Measurements from ENCODE around the gene CALHM3.

DNA sequence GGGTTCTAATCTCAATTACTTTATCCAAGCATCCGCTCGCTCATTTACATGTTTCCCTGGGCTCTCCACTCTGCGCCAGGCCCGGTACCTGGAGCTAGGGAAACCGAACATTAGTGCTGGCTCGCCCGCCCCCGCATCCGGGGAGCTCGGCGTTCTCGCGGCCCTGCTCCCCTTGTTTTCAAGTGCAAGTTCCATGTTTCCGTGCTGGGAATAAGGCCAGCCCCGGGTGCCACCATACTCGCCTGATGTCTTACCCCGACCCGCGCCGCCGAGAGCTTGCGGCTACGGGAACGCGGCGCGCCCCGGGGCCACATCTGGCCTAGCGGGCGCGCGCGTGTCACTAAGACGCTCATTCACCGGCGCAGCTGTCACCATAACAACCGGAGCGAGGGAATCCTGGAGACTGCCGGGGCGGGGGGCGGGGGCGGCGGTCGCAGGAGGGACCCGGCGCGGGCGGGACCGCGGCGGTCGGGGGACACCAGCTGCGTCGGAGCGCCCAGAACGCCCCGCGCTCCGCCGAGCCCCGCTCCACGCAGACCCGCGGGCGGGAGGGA is 14.4 kb upstream of the CALHM3 start, which contains the start of gene NEURL1:
- TF ChIP-seq, protein P1, sequence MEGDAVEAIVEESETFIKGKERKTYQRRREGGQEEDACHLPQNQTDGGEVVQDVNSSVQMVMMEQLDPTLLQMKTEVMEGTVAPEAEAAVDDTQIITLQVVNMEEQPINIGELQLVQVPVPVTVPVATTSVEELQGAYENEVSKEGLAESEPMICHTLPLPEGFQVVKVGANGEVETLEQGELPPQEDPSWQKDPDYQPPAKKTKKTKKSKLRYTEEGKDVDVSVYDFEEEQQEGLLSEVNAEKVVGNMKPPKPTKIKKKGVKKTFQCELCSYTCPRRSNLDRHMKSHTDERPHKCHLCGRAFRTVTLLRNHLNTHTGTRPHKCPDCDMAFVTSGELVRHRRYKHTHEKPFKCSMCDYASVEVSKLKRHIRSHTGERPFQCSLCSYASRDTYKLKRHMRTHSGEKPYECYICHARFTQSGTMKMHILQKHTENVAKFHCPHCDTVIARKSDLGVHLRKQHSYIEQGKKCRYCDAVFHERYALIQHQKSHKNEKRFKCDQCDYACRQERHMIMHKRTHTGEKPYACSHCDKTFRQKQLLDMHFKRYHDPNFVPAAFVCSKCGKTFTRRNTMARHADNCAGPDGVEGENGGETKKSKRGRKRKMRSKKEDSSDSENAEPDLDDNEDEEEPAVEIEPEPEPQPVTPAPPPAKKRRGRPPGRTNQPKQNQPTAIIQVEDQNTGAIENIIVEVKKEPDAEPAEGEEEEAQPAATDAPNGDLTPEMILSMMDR (IDR thresholded peaks at IDR 0.05): no peak
- TF ChIP-seq POLR2A (IDR thresholded peaks at IDR 0.05): no peak
